Measurements from ENCODE around the gene PXMP2.
"Not testable (repeated sequence)": the region's sequence is repeated elsewhere in the genome, so short reads cannot be mapped to it uniquely, and the experiment has no call there.

Gene PXMP2

GRCh38 chr12:132724506-132725241, 37.3 kb downstream of the PXMP2 start:
- no peak for DNase-seq

DNA sequence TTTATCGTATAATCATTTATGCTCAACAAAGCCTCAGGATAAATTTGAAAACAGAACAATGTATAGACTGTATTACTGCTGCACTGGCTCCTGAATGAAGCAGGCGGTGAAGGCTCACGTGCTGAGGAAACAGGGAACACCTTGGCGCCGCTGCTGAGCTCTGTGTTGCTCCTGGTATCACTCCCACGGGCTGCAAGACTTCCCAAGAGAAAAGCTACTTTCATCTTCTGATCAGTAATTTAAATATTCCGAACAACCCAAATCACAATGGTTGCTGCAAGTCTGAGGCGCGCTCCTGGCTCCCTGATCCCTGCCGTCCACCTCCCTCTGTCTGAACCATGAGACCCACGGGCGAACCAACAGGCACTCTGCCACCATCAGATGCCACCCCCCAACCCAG, 39.0 kb downstream of the PXMP2 start:
- DNase-seq, result no peak

GRCh38 chr12:132727091-132727794, 39.9 kb downstream of the PXMP2 start:
- DNase-seq, result no peak

DNA sequence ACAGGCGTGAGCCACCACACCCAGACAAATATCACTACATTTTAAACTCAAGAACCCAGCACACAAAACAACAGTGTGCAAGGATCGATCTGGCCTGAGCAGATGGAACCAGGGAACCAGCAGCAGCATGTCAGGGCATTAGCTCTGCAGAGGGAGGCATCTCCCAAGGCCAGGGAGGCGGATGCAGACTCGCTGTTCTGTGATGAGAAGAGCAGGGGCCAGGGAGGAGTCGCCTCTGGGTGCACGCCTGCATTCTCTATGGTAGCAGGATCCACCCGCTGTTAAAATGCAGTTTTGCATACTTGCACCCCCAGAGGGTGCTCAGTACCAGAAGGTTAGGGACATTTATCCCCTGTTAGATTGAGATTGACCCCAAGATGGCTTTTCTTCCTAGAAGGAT, 41.1 kb downstream of the PXMP2 start:
- no peak for DNase-seq

- no peak for DNase-seq
These were observed 42.3 kb downstream of the PXMP2 start for GRCh38 chr12:132729541-132730320.

GRCh38 chr12:132730353-132730752, 43.0 kb downstream of the PXMP2 start:
- DNase-seq, result no peak

GRCh38 chr12:132731574-132731973, 44.2 kb downstream of the PXMP2 start:
- DNase-seq, result no peak

- no peak for DNase-seq
These were observed 46.8 kb downstream of the PXMP2 start for GRCh38 chr12:132734206-132734605.

DNA sequence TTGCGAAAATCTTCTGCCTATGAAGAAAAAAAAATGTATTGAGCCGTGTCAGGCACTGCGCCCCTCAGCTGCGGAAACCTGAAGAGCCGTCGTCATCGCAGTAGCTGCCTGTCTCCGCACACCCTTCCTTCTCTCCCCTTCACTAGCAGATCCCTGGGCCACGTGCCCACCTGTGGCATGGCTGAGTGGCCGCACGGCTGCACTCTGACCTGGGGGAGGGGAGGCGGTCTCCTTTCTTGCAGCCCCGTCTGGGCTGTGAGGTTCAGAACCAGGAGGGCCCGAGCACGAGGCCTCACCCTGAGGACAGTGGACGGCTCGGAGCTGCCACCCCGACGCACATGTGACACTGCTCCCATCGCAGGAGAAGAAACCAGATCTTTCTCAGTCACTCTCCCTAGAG, 48.1 kb downstream of the PXMP2 start:
- no peak for DNase-seq

- no peak for DNase-seq
These were observed 49.0 kb downstream of the PXMP2 start for GRCh38 chr12:132736378-132736777.

- no peak for DNase-seq
These were observed 49.5 kb downstream of the PXMP2 start for GRCh38 chr12:132736913-132737312.

- no peak for DNase-seq
These were observed 52.4 kb downstream of the PXMP2 start for GRCh38 chr12:132739600-132740312.

DNA sequence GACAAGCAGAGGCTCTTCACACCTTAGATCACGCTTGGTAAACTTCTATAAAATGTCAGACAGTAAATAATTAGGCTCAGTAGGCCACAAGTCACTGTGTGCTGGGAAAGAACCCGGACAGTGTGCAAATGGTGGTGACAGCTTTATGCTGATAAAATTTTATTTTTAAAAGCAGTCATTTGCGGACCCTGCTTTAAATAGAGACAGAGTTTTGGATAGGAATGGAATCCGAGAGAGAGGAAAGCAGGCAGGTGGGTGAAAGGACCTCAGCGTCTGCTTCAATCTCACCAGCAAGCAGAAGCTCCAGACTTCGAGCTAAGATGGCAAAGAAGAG, 52.9 kb downstream of the PXMP2 start:
- DNase-seq, result no peak

DNA sequence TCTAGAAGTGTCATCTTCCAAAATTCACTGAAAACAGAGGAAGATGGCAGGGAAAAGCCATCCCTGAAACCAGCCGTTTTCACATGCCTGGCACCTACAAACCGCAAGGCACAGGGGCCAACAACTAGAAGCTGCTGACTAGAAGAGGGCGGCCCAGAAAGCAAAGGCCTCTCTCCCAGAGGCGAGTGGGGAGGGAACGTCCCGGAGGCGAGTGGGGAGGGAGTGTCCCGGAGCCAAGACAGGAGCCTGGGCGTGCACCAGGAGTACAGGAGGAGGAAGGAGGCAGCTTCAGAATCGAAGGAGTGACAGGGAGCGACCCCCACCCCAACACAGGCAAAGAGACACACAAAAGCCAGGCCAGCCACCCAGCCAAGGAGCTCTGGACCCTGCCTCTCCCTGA, 53.3 kb downstream of the PXMP2 start:
- no peak for DNase-seq

- DNase-seq, result no peak
These were observed 54.2 kb downstream of the PXMP2 start for GRCh38 chr12:132741620-132742019.

DNA sequence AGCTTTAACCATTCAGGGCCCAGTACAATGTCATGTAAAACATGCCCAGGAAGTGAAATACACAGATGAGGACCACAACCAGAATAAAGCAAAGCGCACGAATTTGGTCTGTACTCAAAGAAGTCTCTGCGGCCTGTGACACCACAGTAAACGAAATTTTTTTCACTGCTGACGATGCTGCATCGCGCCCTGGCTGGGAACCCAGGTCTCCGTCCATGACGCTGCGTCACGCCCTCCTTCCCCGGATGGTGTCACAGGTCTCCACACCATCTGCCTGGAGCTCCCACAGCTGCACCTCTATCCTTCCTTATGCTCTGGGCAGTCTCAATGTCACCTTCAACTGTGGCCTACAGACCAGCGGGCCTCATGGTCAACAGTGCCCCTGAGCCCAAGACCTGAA, 56.4 kb downstream of the PXMP2 start:
- DNase-seq, result no peak

GRCh38 chr12:132746613-132747012, 59.2 kb downstream of the PXMP2 start:
- DNase-seq, result no peak

- DNase-seq, result no peak
These were observed 60.0 kb downstream of the PXMP2 start for GRCh38 chr12:132747395-132747794.

- DNase-seq, result no peak
These were observed 60.5 kb downstream of the PXMP2 start for GRCh38 chr12:132747896-132748295.

DNA sequence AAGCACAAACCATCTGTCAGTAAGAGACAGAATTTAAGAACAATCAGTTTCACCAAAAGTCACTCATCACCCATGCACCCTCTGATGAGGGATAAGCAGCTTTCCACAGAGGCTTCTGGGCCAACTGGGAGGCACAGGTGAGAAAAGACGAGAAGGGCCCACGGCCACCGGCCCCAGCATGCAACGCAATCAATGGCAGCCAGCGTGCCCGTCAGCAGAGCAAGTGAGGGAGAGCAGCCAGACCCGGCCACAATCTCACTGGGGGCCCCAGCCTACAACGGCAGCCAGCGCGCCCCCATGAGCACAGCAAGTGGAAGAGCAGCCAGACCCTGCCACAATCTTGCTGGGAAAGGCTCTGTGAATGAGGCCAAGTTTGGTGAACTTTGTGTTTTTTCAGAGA, 60.9 kb downstream of the PXMP2 start:
- DNase-seq, result no peak

GRCh38 chr12:132753670-132754069, 66.3 kb downstream of the PXMP2 start:
- DNase-seq, result not testable (repeated sequence)

DNA sequence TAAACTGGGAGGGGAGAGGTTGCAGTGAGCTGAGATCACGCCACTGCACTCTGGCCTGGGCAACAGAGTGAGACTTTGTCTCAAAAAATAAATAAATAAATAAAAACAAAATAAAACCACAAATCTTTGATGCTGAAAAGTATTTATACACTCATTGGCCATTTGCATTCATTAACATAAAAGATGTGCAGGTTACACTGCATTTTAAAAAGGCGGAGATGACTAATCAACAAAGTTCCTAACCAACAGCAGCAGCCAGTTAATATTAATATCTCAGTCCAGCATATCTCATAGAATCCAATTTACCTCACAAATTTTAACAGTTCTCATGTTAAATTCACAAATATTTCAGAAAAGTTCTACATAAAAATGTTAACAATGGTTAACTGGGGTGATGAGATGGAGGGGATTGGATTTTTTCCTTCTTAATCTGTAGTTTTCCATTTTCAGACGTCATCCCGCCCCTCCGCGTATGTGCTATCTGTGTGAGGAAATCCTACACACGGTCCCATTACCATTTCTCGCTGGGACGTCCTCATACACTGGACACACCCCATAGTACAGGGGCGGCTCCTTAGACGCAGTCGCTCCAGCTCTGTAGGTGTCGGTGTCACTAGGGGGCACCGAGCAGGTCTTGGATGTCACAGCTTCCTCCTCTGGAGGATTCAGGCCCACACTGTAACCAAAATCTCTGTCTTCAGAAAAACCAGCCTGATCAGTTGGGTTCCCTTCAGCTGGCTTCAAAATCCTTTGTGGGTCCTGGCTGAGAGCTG, 67.0 kb downstream of the PXMP2 start:
- DNase-seq, result no peak

Data from activated CD8-positive, alpha-beta memory T cell treated with anti-CD3 and anti-CD28 coated beads, Interleukin-2, amount 50 U/mL, for 4 hours (primary cell).